Measurements from ENCODE around the gene CNPY3. TPM values are rescaled to one million over a fixed set of nuclear protein-coding genes. Genes with fewer than 3 reads are reported as not detected.
"Not testable (repeated sequence)": the region's sequence is repeated elsewhere in the genome, so short reads cannot be mapped to it uniquely, and the experiment has no call there.

CNPY3 gene
- total and polyA plus RNA-seq, 3 donors from 2014 or later, result 40.4 to 74.8 (median 46.7) TPM

GRCh38 chr6:42938428-42938796, 9.1 kb downstream of the CNPY3 start:
- intact Hi-C loops (cut with DNase I; ENCODE audit: low total_unique reads), result no loop called here
- TF ChIP-seq CTCF (IDR thresholded peaks at IDR 0.05), result no peak
- TF ChIP-seq POLR2A (IDR thresholded peaks at IDR 0.05), result no peak
- DNase-seq, result no peak
- WGBS, 2 donors, result 64 to 66% methylated on average over 3 to 4 of the region's 5 CpGs
- Histone ChIP-seq H3K27me3 (no peaks in the 10 kb centered on the region), H3K9me3 (no peaks in the 10 kb centered on the region), H3K36me3 (ENCODE audit: low read depth, missing control alignments) (no peaks in the 10 kb centered on the region), H3K4me3 (no peak overlapping the region), H3K27ac (no peak overlapping the region), H3K4me1 (peaks cover 5% of the 10 kb centered on the region)

GRCh38 chr6:42938987-42939809, 9.9 kb downstream of the CNPY3 start:
- TF ChIP-seq CTCF (IDR thresholded peaks at IDR 0.05) (no peak), POLR2A (IDR thresholded peaks at IDR 0.05) (no peak)
- WGBS, 2 donors, result 77 to 78% methylated on average over 9 of the region's 9 CpGs
- Histone ChIP-seq H3K27ac (no peak overlapping the region), H3K4me3 (no peak overlapping the region), H3K36me3 (ENCODE audit: low read depth, missing control alignments) (no peaks in the 10 kb centered on the region), H3K9me3 (no peaks in the 10 kb centered on the region), H3K4me1 (peaks cover 5% of the 10 kb centered on the region), H3K27me3 (no peaks in the 10 kb centered on the region)
- intact Hi-C loops (cut with DNase I; ENCODE audit: low total_unique reads), result no loop called here
- peak; percentile 27 for DNase-seq

GRCh38 chr6:42939810-42940167, 10.5 kb downstream of the CNPY3 start:
- 42 to 49% methylated on average over 4 of the region's 4 CpGs for WGBS, 2 donors
- no peaks in the 10 kb centered on the region for H3K27me3 ChIP-seq
- intact Hi-C loops (cut with DNase I; ENCODE audit: low total_unique reads), result no loop called here
- H3K9me3 ChIP-seq, result no peaks in the 10 kb centered on the region
- TF ChIP-seq POLR2A (IDR thresholded peaks at IDR 0.05) (no peak), CTCF (IDR thresholded peaks at IDR 0.05) (no peak)
- no peaks in the 10 kb centered on the region for H3K36me3 ChIP-seq (ENCODE audit: low read depth, missing control alignments)
- no peak overlapping the region for H3K4me3 ChIP-seq
- H3K27ac ChIP-seq, result no peak overlapping the region
- no peak for DNase-seq
- peaks cover 5% of the 10 kb centered on the region for H3K4me1 ChIP-seq

GRCh38 chr6:42940493-42941045, 11.3 kb downstream of the CNPY3 start:
- Histone ChIP-seq H3K4me3 (no peak overlapping the region), H3K27me3 (no peaks in the 10 kb centered on the region), H3K4me1 (peaks cover 5% of the 10 kb centered on the region), H3K36me3 (ENCODE audit: low read depth, missing control alignments) (no peaks in the 10 kb centered on the region), H3K9me3 (no peaks in the 10 kb centered on the region), H3K27ac (no peak overlapping the region)
- DNase-seq, result no peak
- 92 to 94% methylated on average over 4 to 6 of the region's 6 CpGs for WGBS, 2 donors
- intact Hi-C loops (cut with DNase I; ENCODE audit: low total_unique reads), result no loop called here
- no peak for TF ChIP-seq CTCF (IDR thresholded peaks at IDR 0.05)
- TF ChIP-seq POLR2A (IDR thresholded peaks at IDR 0.05), result no peak

GRCh38 chr6:42941356-42941755, 12.1 kb downstream of the CNPY3 start:
- not testable (repeated sequence) for DNase-seq

More at GRCh38 chr6:42941356-42941755, 12.1 kb downstream of the CNPY3 start:
- intact Hi-C loops (cut with DNase I; ENCODE audit: low total_unique reads); H3K4me3 ChIP-seq; H3K27ac ChIP-seq; H3K4me1 ChIP-seq; H3K9me3 ChIP-seq; H3K27me3 ChIP-seq; H3K36me3 ChIP-seq (ENCODE audit: low read depth, missing control alignments): not testable (repeated sequence)
- WGBS, 2 donors, result 93 to 98% methylated on average over 5 of the region's 5 CpGs

All from testis (tissue), 3 donors.